H9 (cell line): ENCODE results near the gene FITM2. TPM values are rescaled to one million over a fixed set of nuclear protein-coding genes. Genes with fewer than 3 reads are reported as not detected.

Source experiments
- DNase-seq: peaks from one replicate; pipeline ENCODE4 v3.0.0-alpha.2; 2017
- H2AFZ ChIP-seq: one replicate; pipeline ENCODE4 v1.6.1; 2013; ENCODE audit warnings: mild to moderate bottlenecking, low read length, control low read depth, moderate library complexity
- H2AK5ac ChIP-seq: 2 replicates; pipeline ENCODE4 v1.6.1; 2013; ENCODE audit warnings: low read length, control low read depth, mixed read lengths; ENCODE audit not compliant: insufficient read length
- H2BK120ac ChIP-seq: one replicate; pipeline ENCODE4 v1.6.1; 2013; ENCODE audit warnings: low read depth, mild to moderate bottlenecking, low read length, control low read depth, inconsistent platforms; ENCODE audit not compliant: poor library complexity, severe bottlenecking
- H2BK12ac ChIP-seq: 2 replicates; pipeline ENCODE4 v1.6.1; 2013; ENCODE audit warnings: low read length, control low read depth, mixed read lengths, low read depth; ENCODE audit not compliant: insufficient read length
- H2BK15ac ChIP-seq: 2 replicates; pipeline ENCODE4 v1.6.1; 2013; ENCODE audit warnings: low read depth, low read length, control low read depth
- H2BK20ac ChIP-seq: one replicate; pipeline ENCODE4 v1.6.1; 2013; ENCODE audit warnings: low read depth, mild to moderate bottlenecking, low read length, control low read depth, inconsistent platforms; ENCODE audit not compliant: poor library complexity, severe bottlenecking
- H2BK5ac ChIP-seq: 2 replicates; pipeline ENCODE4 v1.6.1; 2013; ENCODE audit warnings: low read length, control low read depth, mixed read lengths; ENCODE audit not compliant: insufficient read length
- H3K14ac ChIP-seq: 2 replicates; pipeline ENCODE4 v1.6.1; 2013; ENCODE audit warnings: low read length, control low read depth; ENCODE audit not compliant: insufficient read depth
- H3K18ac ChIP-seq: 2 replicates; pipeline ENCODE4 v1.6.1; 2013; ENCODE audit warnings: low read depth, mild to moderate bottlenecking, mixed read lengths, low read length, control low read depth; ENCODE audit not compliant: insufficient read length
- H3K23ac ChIP-seq: 2 replicates; pipeline ENCODE4 v1.6.1; 2013; ENCODE audit warnings: low read length, control low read depth, mixed read lengths, low read depth; ENCODE audit not compliant: insufficient read length
- H3K23me2 ChIP-seq: 2 replicates; pipeline ENCODE4 v1.6.1; 2013; ENCODE audit warnings: low read depth, mild to moderate bottlenecking, mixed read lengths, low read length, control low read depth; ENCODE audit not compliant: insufficient read length, poor library complexity, severe bottlenecking
- H3K27ac ChIP-seq: 2 replicates; pipeline ENCODE4 v1.5.1; 2013; ENCODE audit warnings: low read length, control low read depth, mixed read lengths, low read depth; ENCODE audit not compliant: insufficient read length
- H3K27me3 ChIP-seq: 2 replicates; pipeline ENCODE4 v1.6.1; 2013; ENCODE audit warnings: low read length, control low read depth, inconsistent platforms; ENCODE audit not compliant: insufficient read depth
- H3K4ac ChIP-seq: 2 replicates; pipeline ENCODE4 v1.6.1; 2013; ENCODE audit warnings: low read depth, mild to moderate bottlenecking, control low read depth, inconsistent platforms, low read length, moderate library complexity
- H3K4me1 ChIP-seq: 2 replicates; pipeline ENCODE4 v1.6.1; 2013; ENCODE audit warnings: low read length, control low read depth, inconsistent platforms; ENCODE audit not compliant: insufficient read depth
- H3K4me2 ChIP-seq: 2 replicates; pipeline ENCODE4 v1.6.1; 2013; ENCODE audit warnings: low read length, control low read depth, mixed read lengths; ENCODE audit not compliant: insufficient read length, insufficient read depth
- H3K56ac ChIP-seq: 2 replicates; pipeline ENCODE4 v1.6.1; 2013; ENCODE audit warnings: low read depth, mild to moderate bottlenecking, mixed read lengths, low read length, control low read depth; ENCODE audit not compliant: insufficient read length
- H3K79me1 ChIP-seq: 2 replicates; pipeline ENCODE4 v1.6.1; 2013; ENCODE audit warnings: low read depth, mild to moderate bottlenecking, moderate library complexity, low read length, control low read depth, inconsistent platforms; ENCODE audit not compliant: insufficient read depth, poor library complexity, severe bottlenecking
- H3K79me2 ChIP-seq: 2 replicates; pipeline ENCODE4 v1.6.1; 2013; ENCODE audit warnings: low read length, control low read depth, inconsistent platforms; ENCODE audit not compliant: insufficient read depth
- H3K9ac ChIP-seq: 2 replicates; pipeline ENCODE4 v1.6.1; 2013; ENCODE audit warnings: low read length, control low read depth, mixed read lengths; ENCODE audit not compliant: insufficient read length; ENCODE audit errors: extremely low read depth
- H3K9me3 ChIP-seq: one replicate; pipeline ENCODE4 v1.6.1; 2013; ENCODE audit warnings: low read depth, low read length, inconsistent platforms; ENCODE audit not compliant: control insufficient read depth
- H3T11ph ChIP-seq: one replicate; pipeline ENCODE4 v1.6.1; 2013; ENCODE audit warnings: mild to moderate bottlenecking, low read length, control low read depth, inconsistent platforms
- H4K20me1 ChIP-seq: one replicate; pipeline ENCODE4 v1.6.1; 2013; ENCODE audit not compliant: control insufficient read depth, insufficient read length, insufficient read depth
- H4K5ac ChIP-seq: 2 replicates; pipeline ENCODE4 v1.6.1; 2013; ENCODE audit warnings: low read depth, mild to moderate bottlenecking, mixed read lengths, low read length, control low read depth; ENCODE audit not compliant: insufficient read length
- H4K8ac ChIP-seq: replicated peaks from 2 replicates; pipeline ENCODE4 v1.6.1; 2013; ENCODE audit warnings: low read length, control low read depth, mixed read lengths, low read depth; ENCODE audit not compliant: insufficient read length
- H4K91ac ChIP-seq: 2 replicates; pipeline ENCODE4 v1.6.1; 2013; ENCODE audit warnings: low read depth, mild to moderate bottlenecking, moderate library complexity, mixed read lengths, low read length, control low read depth; ENCODE audit not compliant: insufficient read length
- H3K27ac Mint-ChIP-seq, 3 experiments: 2 replicates in 2 of 3; 3 replicates in 1 of 3; pipeline ENCODE4 v1.8.0; 2020 to 2021; ENCODE audit warnings: mixed read lengths in 3 of 3, mild to moderate bottlenecking in 1 of 3, moderate library complexity in 1 of 3
- H3K27me3 Mint-ChIP-seq: 2 replicates; pipeline ENCODE4 v1.8.0; 2021; ENCODE audit warnings: low read depth, mild to moderate bottlenecking, moderate library complexity, mixed read lengths
- H3K36me3 Mint-ChIP-seq, 3 experiments: 2 replicates in 2 of 3; 3 replicates in 1 of 3; pipeline ENCODE4 v1.8.0; 2020 to 2021; ENCODE audit warnings: low read depth in 3 of 3, mixed read lengths in 3 of 3; ENCODE audit not compliant: insufficient read depth in 1 of 3
- H3K4me1 Mint-ChIP-seq, 2 experiments: 2 replicates each; pipeline ENCODE4 v1.8.0; 2020; ENCODE audit warnings: mixed read lengths in 2 of 2
- H3K4me3 Mint-ChIP-seq, 2 experiments: 2 replicates in 1 of 2; 3 replicates in 1 of 2; pipeline ENCODE4 v1.8.0; 2020 to 2021; ENCODE audit warnings: mild to moderate bottlenecking in 2 of 2, mixed read lengths in 2 of 2, moderate library complexity in 1 of 2
- H3K9me3 Mint-ChIP-seq, 2 experiments: 2 replicates in 1 of 2; 3 replicates in 1 of 2; pipeline ENCODE4 v1.8.0; 2020; ENCODE audit warnings: mild to moderate bottlenecking in 2 of 2, mixed read lengths in 2 of 2, moderate library complexity in 1 of 2
- WGBS: extraction: QIAGEN DNeasy Blood & Tissue Kit; methylation state at CpG from one replicate; pipeline ENCODE4 v1.1.7; 2013; ENCODE audit warnings: missing lambda C conversion rate, low lambda C conversion rate, mixed read lengths; ENCODE audit not compliant: insufficient read length; ENCODE audit errors: extremely low coverage; 5-methylcytosine and 5-hydroxymethylcytosine counted together
- total RNA-seq: library from RNA; stranded (reverse); gene quantifications from 2 replicates; pipeline ENCODE4 v1.2.1, GENCODE V29; 2021
- TF ChIP-seq, protein P1 (sequence below): fragments of 200-600 bp; sonication (generic); conservative IDR thresholded peaks from 3 replicates; pipeline ENCODE4 v1.8.0; 2021; ENCODE audit warnings: antibody characterized with exemption, mild to moderate bottlenecking

The FITM2 gene
- total RNA-seq, 1 experiment from 2014 or later: 1.7 TPM

DNA sequence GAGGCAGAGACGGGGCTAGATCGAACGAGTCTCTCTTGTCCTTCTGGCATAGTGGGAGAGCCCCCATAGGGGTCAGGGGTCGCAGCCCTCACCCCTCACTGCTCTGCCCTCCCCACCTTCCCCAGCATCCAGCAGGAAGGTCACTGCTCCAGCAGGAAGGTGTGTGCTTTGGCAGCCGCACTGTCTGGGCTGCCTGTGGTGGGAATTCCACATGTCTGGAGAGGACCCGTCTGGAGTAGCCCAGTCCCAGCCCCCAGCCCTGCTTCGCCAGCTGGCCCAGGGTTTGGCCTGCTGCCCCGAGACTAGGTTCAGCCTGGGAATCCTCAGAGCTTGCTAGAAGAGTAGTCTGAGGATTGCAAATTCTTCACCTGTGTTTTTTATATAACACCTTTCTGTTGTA, 23.3 kb upstream of the FITM2 start:
- Histone ChIP-seq H3K4me2 (no peak overlapping the region), H2AK5ac (no peak overlapping the region), H3K9me3 (no peaks in the 10 kb centered on the region), H3K18ac (no peak overlapping the region), H2BK12ac (no peak overlapping the region), H3K23ac (no peak overlapping the region), H4K8ac (no peak overlapping the region), H3K56ac (no peak overlapping the region), H3K4me1 (no peaks in the 10 kb centered on the region), H4K20me1 (no peaks in the 10 kb centered on the region), H2BK5ac (no peak overlapping the region), H3K14ac (no peak overlapping the region), H2BK15ac (no peak overlapping the region), H3K27me3 (no peaks in the 10 kb centered on the region), H3K23me2 (no peaks in the 10 kb centered on the region), H2BK20ac (no peak overlapping the region), H3K27ac (no peak overlapping the region), H4K5ac (no peak overlapping the region), H3K79me1 (no peaks in the 10 kb centered on the region), H3K4ac (no peak overlapping the region), H3K79me2 (no peaks in the 10 kb centered on the region), H4K91ac (no peak overlapping the region), H3T11ph (no peak overlapping the region), H2AFZ (no peak overlapping the region), H3K9ac (no peak overlapping the region), H2BK120ac (no peak overlapping the region)
- H3K27me3 Mint-ChIP-seq: no peaks in the 10 kb centered on the region
- H3K4me1 Mint-ChIP-seq: peaks cover 15 to 20% of the 10 kb centered on the region in 2 experiments
- no peaks in the 10 kb centered on the region for H3K9me3 Mint-ChIP-seq
- H3K27ac Mint-ChIP-seq: peak overlapping the region in 1 of 3 experiments; percentile 77; a peak in 1 of 7 replicates
- DNase-seq: no peak
- H3K4me3 Mint-ChIP-seq: no peak overlapping the region
- no CpG with 5 or more reads among the region's 8 CpGs for WGBS
- no peaks in the 10 kb centered on the region for H3K36me3 Mint-ChIP-seq
- TF ChIP-seq, protein P1, sequence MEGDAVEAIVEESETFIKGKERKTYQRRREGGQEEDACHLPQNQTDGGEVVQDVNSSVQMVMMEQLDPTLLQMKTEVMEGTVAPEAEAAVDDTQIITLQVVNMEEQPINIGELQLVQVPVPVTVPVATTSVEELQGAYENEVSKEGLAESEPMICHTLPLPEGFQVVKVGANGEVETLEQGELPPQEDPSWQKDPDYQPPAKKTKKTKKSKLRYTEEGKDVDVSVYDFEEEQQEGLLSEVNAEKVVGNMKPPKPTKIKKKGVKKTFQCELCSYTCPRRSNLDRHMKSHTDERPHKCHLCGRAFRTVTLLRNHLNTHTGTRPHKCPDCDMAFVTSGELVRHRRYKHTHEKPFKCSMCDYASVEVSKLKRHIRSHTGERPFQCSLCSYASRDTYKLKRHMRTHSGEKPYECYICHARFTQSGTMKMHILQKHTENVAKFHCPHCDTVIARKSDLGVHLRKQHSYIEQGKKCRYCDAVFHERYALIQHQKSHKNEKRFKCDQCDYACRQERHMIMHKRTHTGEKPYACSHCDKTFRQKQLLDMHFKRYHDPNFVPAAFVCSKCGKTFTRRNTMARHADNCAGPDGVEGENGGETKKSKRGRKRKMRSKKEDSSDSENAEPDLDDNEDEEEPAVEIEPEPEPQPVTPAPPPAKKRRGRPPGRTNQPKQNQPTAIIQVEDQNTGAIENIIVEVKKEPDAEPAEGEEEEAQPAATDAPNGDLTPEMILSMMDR: no peak
